PFSK-1 (cell line): ENCODE data around the gene TRMT61A.

Experiments used
- FOXP2 ChIP-seq: optimal IDR thresholded peaks from 2 replicates; pipeline ENCODE3; 2011; ENCODE audit warnings: borderline replicate concordance, control low read depth, inconsistent platforms; ENCODE audit not compliant: insufficient read depth; ENCODE audit errors: extremely low read length, extremely low read depth
- POLR2AphosphoS5 ChIP-seq: IDR thresholded peaks from 2 replicates; pipeline ENCODE4 v1.6.1; 2012; ENCODE audit warnings: low read depth, mild to moderate bottlenecking, control low read depth, low read length, moderate library complexity
- REST ChIP-seq, 2 experiments: IDR thresholded peaks; 2 replicates each; pipeline versions ENCODE4 v1.6.1 to v1.8.0; 2011 to 2012; ENCODE audit warnings: low read depth in 2 of 2, low read length in 2 of 2, control low read depth in 1 of 2, inconsistent platforms in 1 of 2, mild to moderate bottlenecking in 1 of 2, moderate library complexity in 1 of 2; ENCODE audit not compliant: insufficient read depth in 1 of 2
- SIN3A ChIP-seq: IDR thresholded peaks from 2 replicates; pipeline ENCODE4 v1.6.1; 2012; ENCODE audit warnings: mild to moderate bottlenecking, low read length, moderate library complexity, borderline replicate concordance; ENCODE audit not compliant: insufficient read depth
- TAF1 ChIP-seq: IDR thresholded peaks from 2 replicates; pipeline ENCODE4 v1.6.1; 2012; ENCODE audit warnings: low read length, control low read depth, borderline replicate concordance; ENCODE audit not compliant: insufficient read depth

DNA sequence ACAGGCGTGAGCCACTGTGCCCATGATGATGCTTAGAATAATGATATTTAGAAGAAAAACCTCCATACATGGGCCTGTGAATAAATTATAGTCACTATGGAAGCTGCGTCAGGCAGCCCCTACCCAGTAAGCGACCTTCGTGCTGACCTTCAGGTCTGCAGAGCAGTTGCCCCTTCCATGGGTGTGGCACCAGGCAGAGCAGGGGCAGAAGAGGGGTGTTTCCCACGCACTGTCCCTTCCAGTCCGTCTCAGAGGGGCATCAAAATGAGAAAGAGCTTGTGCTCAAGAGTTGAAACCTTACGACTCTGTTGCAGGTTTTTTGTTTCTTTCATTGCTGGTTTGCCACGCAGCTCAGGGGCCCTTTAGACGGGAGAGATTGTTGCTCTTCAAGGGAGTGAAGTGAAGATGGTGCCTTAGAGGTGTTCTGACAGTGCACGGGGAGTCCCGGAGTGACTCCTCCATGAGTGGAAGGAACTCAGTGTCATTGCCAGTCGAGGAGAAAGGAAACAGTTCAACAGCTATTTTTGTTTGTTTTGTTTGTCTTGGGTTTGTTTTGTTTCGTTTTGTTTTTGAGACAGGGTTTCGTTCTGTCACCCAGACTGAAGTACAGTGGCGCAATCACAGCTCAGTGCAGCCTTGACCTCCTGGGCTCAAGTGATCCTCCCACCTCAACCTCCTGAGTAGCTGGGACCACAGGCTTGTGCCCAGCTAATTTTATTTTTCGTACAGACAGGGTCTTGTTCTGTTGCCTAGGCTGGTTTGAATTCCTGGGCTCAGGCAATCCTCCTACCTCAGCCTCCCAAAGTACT, 20.3 kb upstream of the TRMT61A start:
- TF ChIP-seq POLR2AphosphoS5, result no peak
- no peak for TF ChIP-seq TAF1
- no peak for TF ChIP-seq FOXP2
- no peak for TF ChIP-seq REST (IDR thresholded peaks at IDR 0.05; ENCODE audit: insufficient read depth in 1 of 2, low read depth in 2 of 2, low read length in 2 of 2)
- TF ChIP-seq SIN3A, result no peak
